Measurements from ENCODE around the gene MICALL1.

MICALL1 gene

GRCh38 chr22:37917874-37918548 is 11.9 kb downstream of the MICALL1 start:
- H3K27ac ChIP-seq, result no peak overlapping the region
- TF ChIP-seq ZFX (IDR thresholded peaks at IDR 0.05) (no peak), CTCF (conservative IDR thresholded peaks at IDR 0.05) (no peak)

- H3K27ac ChIP-seq, result no peak overlapping the region
- TF ChIP-seq ZFX (IDR thresholded peaks at IDR 0.05), result no peak
- TF ChIP-seq CTCF (conservative IDR thresholded peaks at IDR 0.05), result no peak
These were observed 12.6 kb downstream of the MICALL1 start for GRCh38 chr22:37918580-37919270.

GRCh38 chr22:37920126-37920525 is 14.0 kb downstream of the MICALL1 start:
- TF ChIP-seq ZFX (IDR thresholded peaks at IDR 0.05) (no peak), CTCF (conservative IDR thresholded peaks at IDR 0.05) (no peak)
- no peak overlapping the region for H3K27ac ChIP-seq

GRCh38 chr22:37922191-37922590 is 16.1 kb downstream of the MICALL1 start:
- H3K27ac ChIP-seq, result no peak overlapping the region
- no peak for TF ChIP-seq CTCF (conservative IDR thresholded peaks at IDR 0.05)
- TF ChIP-seq ZFX (IDR thresholded peaks at IDR 0.05), result no peak

- no peak overlapping the region for H3K27ac ChIP-seq
- no peak for TF ChIP-seq ZFX (IDR thresholded peaks at IDR 0.05)
- TF ChIP-seq CTCF (conservative IDR thresholded peaks at IDR 0.05), result no peak
These were observed 17.8 kb downstream of the MICALL1 start for GRCh38 chr22:37923927-37924326.

GRCh38 chr22:37924386-37925065 is 18.4 kb downstream of the MICALL1 start:
- H3K27ac ChIP-seq, result no peak overlapping the region
- no peak for TF ChIP-seq ZFX (IDR thresholded peaks at IDR 0.05)
- no peak for TF ChIP-seq CTCF (conservative IDR thresholded peaks at IDR 0.05)

GRCh38 chr22:37925330-37925729 is 19.2 kb downstream of the MICALL1 start:
- no peak for TF ChIP-seq ZFX (IDR thresholded peaks at IDR 0.05)
- no peak for TF ChIP-seq CTCF (conservative IDR thresholded peaks at IDR 0.05)
- H3K27ac ChIP-seq, result no peak overlapping the region
